Smooth muscle cell (in vitro differentiated cells): ENCODE results near the gene B3GALT4. TPM values are rescaled to one million over a fixed set of nuclear protein-coding genes. Genes with fewer than 3 reads are reported as not detected.
"Not testable (repeated sequence)": the region's sequence is repeated elsewhere in the genome, so short reads cannot be mapped to it uniquely, and the experiment has no call there.

ENCODE experiments used
- DNase-seq: peaks from one replicate; lab custom pipeline; 2025; ENCODE audit not compliant: unreplicated experiment; lab: John Stamatoyannopoulos, UW
- H2AFZ ChIP-seq: fragments of 200-600 bp; sonication (generic); 2 replicates; pipeline ENCODE4 v1.6.0; 2016; ENCODE audit warnings: antibody characterized with exemption, low read depth, mild to moderate bottlenecking
- H3F3A ChIP-seq: fragments of 200-600 bp; sonication (generic); 2 replicates; pipeline ENCODE4 v1.6.0; 2017; ENCODE audit warnings: antibody characterized with exemption, low read depth
- H3K27ac ChIP-seq: fragments of 200-600 bp; sonication (generic); 2 replicates; pipeline ENCODE4 v1.5.1; 2016; ENCODE audit warnings: low read depth, mild to moderate bottlenecking
- H3K27me3 ChIP-seq: fragments of 200-600 bp; sonication (generic); 2 replicates; pipeline ENCODE4 v1.6.1; 2016; ENCODE audit warnings: low read depth, mild to moderate bottlenecking
- H3K36me3 ChIP-seq: fragments of 200-600 bp; sonication (generic); 2 replicates; pipeline ENCODE4 v1.5.1; 2016; ENCODE audit warnings: low read depth
- H3K4me1 ChIP-seq: fragments of 200-600 bp; sonication (generic); 2 replicates; pipeline ENCODE4 v1.5.1; 2016; ENCODE audit warnings: low read depth
- H3K4me2 ChIP-seq: fragments of 200-600 bp; sonication (generic); 2 replicates; pipeline ENCODE4 v1.6.0; 2016; ENCODE audit warnings: mild to moderate bottlenecking
- H3K4me3 ChIP-seq: fragments of 200-600 bp; sonication (generic); 2 replicates; pipeline ENCODE4 v1.5.1; 2016; ENCODE audit warnings: mild to moderate bottlenecking
- H3K79me2 ChIP-seq: fragments of 200-600 bp; sonication (generic); 2 replicates; pipeline ENCODE4 v1.6.0; 2016; ENCODE audit warnings: low read depth, mild to moderate bottlenecking
- H3K9ac ChIP-seq: fragments of 200-600 bp; sonication (generic); 2 replicates; pipeline ENCODE4 v1.6.0; 2016; ENCODE audit warnings: low read depth
- H3K9me3 ChIP-seq: fragments of 200-600 bp; sonication (generic); replicated peaks from 2 replicates; pipeline ENCODE4 v1.5.1; 2016; ENCODE audit warnings: low read depth
- H4K20me1 ChIP-seq: fragments of 200-600 bp; sonication (generic); 2 replicates; pipeline ENCODE4 v1.6.0; 2016; ENCODE audit warnings: low read depth
- WGBS: methylation state at CpG from one replicate; pipeline ENCODE4 v1.1.7; 2016; ENCODE audit warnings: low lambda C conversion rate; 5-methylcytosine and 5-hydroxymethylcytosine counted together
- polyA plus RNA-seq: library from polyadenylated mRNA; unstranded; fragments of >200 nt; fragmentation: Nextera tagmentation; extraction: Ambion mirVana; gene quantifications from 2 replicates; pipeline ENCODE4 v1.2.1, GENCODE V29; 2016
- total RNA-seq: library from RNA; depleted of rRNA; stranded (reverse); fragments of >200 nt; gene quantifications from 2 replicates; pipeline ENCODE4 v1.2.3, GENCODE V29; 2014
- TF ChIP-seq, protein P1 (sequence below): fragments of 200-600 bp; sonication (generic); IDR thresholded peaks from 2 replicates; pipeline ENCODE4 v1.5.1; 2017; ENCODE audit warnings: borderline replicate concordance, mild to moderate bottlenecking, antibody characterized with exemption; ENCODE audit not compliant: insufficient read depth, poor library complexity, severe bottlenecking

B3GALT4 gene
- total and polyA plus RNA-seq, 2 experiments from 2014 or later = 2.9 to 6.1 TPM

DNA sequence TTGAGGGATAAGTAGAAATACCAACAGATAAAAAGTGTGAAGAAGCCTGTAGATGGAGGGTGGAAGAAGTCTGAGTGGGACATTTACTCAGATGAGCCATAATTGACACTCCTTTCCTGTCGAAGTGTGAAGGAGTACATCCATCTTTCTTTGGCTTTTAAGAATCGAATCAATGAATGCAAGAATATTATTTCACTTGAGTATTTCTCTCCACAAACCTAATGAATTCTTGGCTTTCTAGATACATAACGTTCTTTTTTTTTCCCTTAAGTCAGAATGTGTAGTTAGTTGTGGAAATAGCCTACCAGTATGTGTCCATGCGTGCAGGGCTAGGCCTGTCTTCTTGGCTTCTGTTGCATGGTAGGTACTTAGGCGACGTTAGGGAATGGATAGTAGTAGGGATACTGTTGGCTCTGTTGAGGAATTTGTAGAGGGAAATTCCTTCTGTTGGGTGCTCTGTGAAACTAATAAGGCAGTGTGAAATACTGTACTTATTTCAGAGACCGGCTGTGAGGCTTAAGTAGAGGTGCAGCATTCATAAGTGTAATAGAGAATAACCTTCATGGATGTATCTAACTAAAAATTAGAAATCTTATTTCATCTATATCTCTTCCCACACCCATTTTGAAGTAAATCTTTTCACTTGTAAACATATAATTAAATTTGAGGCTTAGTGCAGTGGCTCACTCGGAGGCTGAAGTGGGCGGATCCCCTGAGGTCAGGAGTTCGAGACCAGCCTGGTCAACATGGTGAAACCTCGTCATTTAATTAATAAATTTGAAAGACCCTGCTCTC, 3.6 kb upstream of the B3GALT4 start:
- Histone ChIP-seq H4K20me1 (peaks cover 45% of the 10 kb centered on the region), H3K4me2 (peak overlapping the region; percentile 86), H3K27me3 (no peaks in the 10 kb centered on the region), H3K4me3 (peak overlapping the region; percentile 60), H3K36me3 (no peaks in the 10 kb centered on the region), H3K27ac (peak overlapping the region; percentile 85), H3K79me2 (peaks cover 48% of the 10 kb centered on the region), H3K9ac (peak overlapping the region; percentile 81), H3K4me1 (peaks cover 45% of the 10 kb centered on the region), H3F3A (peaks cover 43% of the 10 kb centered on the region), H2AFZ (no peak overlapping the region), H3K9me3 (no peaks in the 10 kb centered on the region)
- TF ChIP-seq, protein P1, sequence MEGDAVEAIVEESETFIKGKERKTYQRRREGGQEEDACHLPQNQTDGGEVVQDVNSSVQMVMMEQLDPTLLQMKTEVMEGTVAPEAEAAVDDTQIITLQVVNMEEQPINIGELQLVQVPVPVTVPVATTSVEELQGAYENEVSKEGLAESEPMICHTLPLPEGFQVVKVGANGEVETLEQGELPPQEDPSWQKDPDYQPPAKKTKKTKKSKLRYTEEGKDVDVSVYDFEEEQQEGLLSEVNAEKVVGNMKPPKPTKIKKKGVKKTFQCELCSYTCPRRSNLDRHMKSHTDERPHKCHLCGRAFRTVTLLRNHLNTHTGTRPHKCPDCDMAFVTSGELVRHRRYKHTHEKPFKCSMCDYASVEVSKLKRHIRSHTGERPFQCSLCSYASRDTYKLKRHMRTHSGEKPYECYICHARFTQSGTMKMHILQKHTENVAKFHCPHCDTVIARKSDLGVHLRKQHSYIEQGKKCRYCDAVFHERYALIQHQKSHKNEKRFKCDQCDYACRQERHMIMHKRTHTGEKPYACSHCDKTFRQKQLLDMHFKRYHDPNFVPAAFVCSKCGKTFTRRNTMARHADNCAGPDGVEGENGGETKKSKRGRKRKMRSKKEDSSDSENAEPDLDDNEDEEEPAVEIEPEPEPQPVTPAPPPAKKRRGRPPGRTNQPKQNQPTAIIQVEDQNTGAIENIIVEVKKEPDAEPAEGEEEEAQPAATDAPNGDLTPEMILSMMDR = no peak
- WGBS = 41% methylated on average over 11 of the region's 11 CpGs
- no peak for DNase-seq

DNA sequence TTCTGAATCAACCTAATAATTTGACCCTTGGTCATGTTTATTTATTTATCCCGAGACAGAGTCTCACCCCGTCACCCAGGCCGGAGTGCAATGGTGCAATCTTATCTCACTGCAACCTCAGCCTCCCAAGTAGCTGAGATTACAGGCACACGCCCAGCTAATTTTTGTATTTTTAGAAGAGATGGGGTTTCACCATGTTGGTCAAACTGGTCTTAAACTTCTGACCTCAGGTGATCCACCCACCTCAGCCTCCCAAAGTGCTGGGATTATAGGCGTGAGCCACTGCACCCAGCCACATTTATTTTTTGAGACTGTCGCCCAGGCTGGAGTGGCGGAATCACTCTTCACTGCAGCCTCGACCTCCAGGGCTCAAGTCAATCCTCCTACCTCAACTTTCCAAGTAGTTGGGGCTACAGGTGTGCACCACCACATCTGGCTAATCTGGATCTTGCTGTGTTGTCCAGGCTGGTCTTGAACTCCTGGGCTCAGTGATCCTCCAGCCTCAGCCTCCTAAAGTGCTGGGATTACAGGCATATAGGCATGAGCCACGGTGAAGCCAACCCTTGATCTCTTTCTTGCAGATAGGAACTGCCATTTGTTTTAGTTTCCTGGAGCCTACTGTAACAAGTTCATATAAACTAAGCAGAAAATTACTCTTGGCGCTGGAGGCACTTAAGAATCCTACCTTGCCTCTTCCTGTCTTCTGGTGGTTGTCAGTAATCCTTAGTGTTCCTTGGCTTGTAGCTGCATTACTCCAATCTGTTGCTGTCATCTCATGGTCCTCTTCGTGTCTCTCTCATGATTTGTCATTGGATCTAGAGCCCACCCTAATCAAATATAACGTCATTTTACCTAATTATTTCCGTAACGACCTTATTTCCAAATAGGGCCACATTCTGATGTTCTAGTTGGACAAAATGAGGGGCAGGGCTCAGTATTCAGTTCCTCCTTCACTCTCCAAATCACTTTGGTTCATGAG, 2.7 kb upstream of the B3GALT4 start:
- Histone ChIP-seq H3K4me3 (peak overlapping the region; percentile 11), H2AFZ (no peak overlapping the region), H3K27ac (peak overlapping the region; percentile 85), H4K20me1 (peaks cover 45% of the 10 kb centered on the region), H3K9ac (no peak overlapping the region), H3K4me1 (peaks cover 45% of the 10 kb centered on the region), H3K79me2 (peaks cover 48% of the 10 kb centered on the region), H3K27me3 (no peaks in the 10 kb centered on the region), H3K4me2 (peak overlapping the region; percentile 86), H3K9me3 (no peaks in the 10 kb centered on the region), H3F3A (peaks cover 43% of the 10 kb centered on the region), H3K36me3 (no peaks in the 10 kb centered on the region)
- WGBS = 70% methylated on average over 14 of the region's 14 CpGs
- TF ChIP-seq, protein P1 = no peak
- DNase-seq = no peak

DNA sequence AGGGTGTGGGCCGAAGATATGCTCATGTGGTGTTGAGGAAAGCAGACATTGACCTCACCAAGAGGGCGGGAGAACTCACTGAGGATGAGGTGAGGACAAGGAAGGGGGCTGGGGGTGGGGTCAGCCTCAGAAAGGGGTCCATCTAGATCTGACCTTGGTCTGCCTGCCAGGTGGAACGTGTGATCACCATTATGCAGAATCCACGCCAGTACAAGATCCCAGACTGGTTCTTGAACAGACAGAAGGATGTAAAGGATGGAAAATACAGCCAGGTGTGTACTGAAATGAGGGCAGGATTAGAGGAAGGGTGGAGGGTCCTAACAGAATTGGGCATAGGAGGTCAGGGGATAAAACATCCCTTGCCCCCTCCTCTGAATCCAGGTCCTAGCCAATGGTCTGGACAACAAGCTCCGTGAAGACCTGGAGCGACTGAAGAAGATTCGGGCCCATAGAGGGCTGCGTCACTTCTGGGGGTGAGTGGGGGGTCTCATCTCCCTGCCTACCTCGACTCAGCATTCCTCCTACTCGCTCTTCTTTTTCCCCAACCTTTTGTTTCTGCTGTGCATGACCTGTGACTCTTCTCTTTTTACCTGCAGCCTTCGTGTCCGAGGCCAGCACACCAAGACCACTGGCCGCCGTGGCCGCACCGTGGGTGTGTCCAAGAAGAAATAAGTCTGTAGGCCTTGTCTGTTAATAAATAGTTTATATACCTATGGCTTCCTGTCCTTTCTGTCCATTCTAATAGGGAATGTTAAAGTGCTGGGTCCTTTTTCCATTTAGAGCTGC, 935 bp upstream of the B3GALT4 start:
- peak overlapping the region; percentile 85 for H3K27ac ChIP-seq
- not testable (repeated sequence) for H3K27me3 ChIP-seq, DNase-seq, H3K9ac ChIP-seq, H3K36me3 ChIP-seq, H3K9me3 ChIP-seq, H2AFZ ChIP-seq
- H3K79me2 ChIP-seq = peaks cover 39% of the 10 kb centered on the region
- peak overlapping the region; percentile 86 for H3K4me2 ChIP-seq
- H3K4me1 ChIP-seq = peaks cover 43% of the 10 kb centered on the region
- peaks cover 43% of the 10 kb centered on the region for H3F3A ChIP-seq
- WGBS = 79% methylated on average over 16 of the region's 16 CpGs
- H3K4me3 ChIP-seq = peak overlapping the region; percentile 57
- peaks cover 45% of the 10 kb centered on the region for H4K20me1 ChIP-seq

DNA sequence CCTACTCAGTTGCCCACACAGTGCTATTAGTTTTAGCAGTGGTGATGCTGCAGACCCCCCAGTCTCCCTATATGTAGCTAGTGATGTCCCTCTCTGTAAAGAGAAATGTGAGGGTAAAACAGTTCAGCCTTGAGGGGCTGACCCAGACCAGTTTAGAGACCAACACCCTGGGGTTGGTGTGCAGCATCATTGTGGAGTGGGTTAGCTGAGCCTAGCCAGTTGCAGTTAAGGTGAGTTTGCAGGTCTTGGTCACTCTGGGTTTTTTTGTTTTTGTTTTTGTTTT, 401 bp upstream of the B3GALT4 start:
- TF ChIP-seq, protein P1 = no peak
- peaks cover 42% of the 10 kb centered on the region for H3K4me1 ChIP-seq
- DNase-seq = no peak
- H3K27me3 ChIP-seq = no peaks in the 10 kb centered on the region
- peaks cover 45% of the 10 kb centered on the region for H4K20me1 ChIP-seq
- no peak overlapping the region for H2AFZ ChIP-seq
- H3K9me3 ChIP-seq = no peaks in the 10 kb centered on the region
- peak overlapping the region; percentile 85 for H3K27ac ChIP-seq
- H3K4me3 ChIP-seq = peak overlapping the region; percentile 57
- H3K36me3 ChIP-seq = no peaks in the 10 kb centered on the region
- peaks cover 37% of the 10 kb centered on the region for H3K79me2 ChIP-seq
- no peak overlapping the region for H3K9ac ChIP-seq
- peak overlapping the region; percentile 86 for H3K4me2 ChIP-seq
- peaks cover 43% of the 10 kb centered on the region for H3F3A ChIP-seq
